Measurements from ENCODE around the gene FOXN3. TPM values are rescaled to one million over a fixed set of nuclear protein-coding genes. Genes with fewer than 3 reads are reported as not detected.

FOXN3 gene
- total and polyA plus RNA-seq, 2 experiments from 2014 or later: 98.9 to 167 TPM

DNA sequence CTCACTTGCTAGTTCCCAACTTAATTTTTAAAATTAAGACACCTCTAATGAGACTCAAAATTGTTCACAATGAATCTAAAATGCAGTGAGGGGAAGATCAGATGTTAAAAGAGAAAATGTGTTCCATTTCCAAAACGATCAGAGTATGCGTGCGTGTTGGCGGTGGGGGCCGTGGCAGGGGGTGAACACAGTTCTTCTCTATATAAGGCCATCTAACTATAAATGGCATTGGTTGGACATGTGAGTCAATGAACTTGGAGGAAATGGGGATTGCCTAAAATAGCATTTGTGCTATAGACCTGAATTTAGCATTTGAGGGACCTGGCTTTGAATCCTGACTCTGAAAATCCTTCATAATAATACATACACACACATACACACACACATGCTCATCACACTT, 149.4 kb downstream of the FOXN3 start:
- peaks cover 51% of the 10 kb centered on the region for H3K4me1 ChIP-seq (ENCODE audit: insufficient read depth)
- no peak overlapping the region for H3K27ac ChIP-seq (ENCODE audit: low read depth)
- Mint-ChIP-seq H3K4me1 (peaks cover 66% of the 10 kb centered on the region), H3K27me3 (ENCODE audit: insufficient read depth, low read depth, poor library complexity) (peaks cover 7% of the 10 kb centered on the region), H3K36me3 (ENCODE audit: low read depth) (peaks cover 18% of the 10 kb centered on the region; the same call in 2 of the 3 replicates), H3K27ac (0 out of 2 replicates have a peak overlapping the region, but pooled peaks have one; percentile 9), H3K4me3 (no peak overlapping the region; the same call in 2 of the 3 replicates), H3K9me3 (no peaks in the 10 kb centered on the region)
- H4K20me1 ChIP-seq (replicated peaks; ENCODE audit: insufficient read depth): peaks cover 49% of the 10 kb centered on the region
- peak overlapping the region; percentile 68 for H3K4me2 ChIP-seq
- ATAC-seq: no peak
- peaks cover 100% of the 10 kb centered on the region for H3K79me2 ChIP-seq (replicated peaks; ENCODE audit: insufficient read depth)
- no peak for DNase-seq (ENCODE audit: low spot score)
- no peaks in the 10 kb centered on the region for H3K9me2 ChIP-seq (ENCODE audit: insufficient read depth)
- H3K4me3 ChIP-seq: no peak overlapping the region
- no peaks in the 10 kb centered on the region; the same call in 1 of the 2 replicates for H3F3A ChIP-seq (replicated peaks; ENCODE audit: low read depth)
- H3K27me3 ChIP-seq (ENCODE audit: insufficient read depth): no peaks in the 10 kb centered on the region
- H2AFZ ChIP-seq: no peak overlapping the region
- TF ChIP-seq EZH2phosphoT487 (IDR thresholded peaks at IDR 0.05; ENCODE audit: unreplicated experiment) (no peak), POLR2AphosphoS5 (IDR thresholded peaks at IDR 0.05; ENCODE audit: low read depth) (no peak), ZNF462 (CRISPR knock-in tag; IDR thresholded peaks at IDR 0.05) (no peak), JUNB (IDR thresholded peaks at IDR 0.05; ENCODE audit: unreplicated experiment) (no peak), EZH2 (IDR thresholded peaks at IDR 0.05; ENCODE audit: low read depth, unreplicated experiment) (no peak), ZNF331 (CRISPR knock-in tag; IDR thresholded peaks at IDR 0.05; ENCODE audit: low read depth) (no peak), ZNF114 (CRISPR knock-in tag; IDR thresholded peaks at IDR 0.05) (no peak), STAT1 (IDR thresholded peaks at IDR 0.05; ENCODE audit: unreplicated experiment) (no peak), NANOG (IDR thresholded peaks at IDR 0.05; ENCODE audit: borderline replicate concordance) (no peak)
- TF ChIP-seq, protein P1, sequence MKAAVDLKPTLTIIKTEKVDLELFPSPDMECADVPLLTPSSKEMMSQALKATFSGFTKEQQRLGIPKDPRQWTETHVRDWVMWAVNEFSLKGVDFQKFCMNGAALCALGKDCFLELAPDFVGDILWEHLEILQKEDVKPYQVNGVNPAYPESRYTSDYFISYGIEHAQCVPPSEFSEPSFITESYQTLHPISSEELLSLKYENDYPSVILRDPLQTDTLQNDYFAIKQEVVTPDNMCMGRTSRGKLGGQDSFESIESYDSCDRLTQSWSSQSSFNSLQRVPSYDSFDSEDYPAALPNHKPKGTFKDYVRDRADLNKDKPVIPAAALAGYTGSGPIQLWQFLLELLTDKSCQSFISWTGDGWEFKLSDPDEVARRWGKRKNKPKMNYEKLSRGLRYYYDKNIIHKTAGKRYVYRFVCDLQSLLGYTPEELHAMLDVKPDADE (IDR thresholded peaks at IDR 0.05): no peak
- TF ChIP-seq, protein P2, sequence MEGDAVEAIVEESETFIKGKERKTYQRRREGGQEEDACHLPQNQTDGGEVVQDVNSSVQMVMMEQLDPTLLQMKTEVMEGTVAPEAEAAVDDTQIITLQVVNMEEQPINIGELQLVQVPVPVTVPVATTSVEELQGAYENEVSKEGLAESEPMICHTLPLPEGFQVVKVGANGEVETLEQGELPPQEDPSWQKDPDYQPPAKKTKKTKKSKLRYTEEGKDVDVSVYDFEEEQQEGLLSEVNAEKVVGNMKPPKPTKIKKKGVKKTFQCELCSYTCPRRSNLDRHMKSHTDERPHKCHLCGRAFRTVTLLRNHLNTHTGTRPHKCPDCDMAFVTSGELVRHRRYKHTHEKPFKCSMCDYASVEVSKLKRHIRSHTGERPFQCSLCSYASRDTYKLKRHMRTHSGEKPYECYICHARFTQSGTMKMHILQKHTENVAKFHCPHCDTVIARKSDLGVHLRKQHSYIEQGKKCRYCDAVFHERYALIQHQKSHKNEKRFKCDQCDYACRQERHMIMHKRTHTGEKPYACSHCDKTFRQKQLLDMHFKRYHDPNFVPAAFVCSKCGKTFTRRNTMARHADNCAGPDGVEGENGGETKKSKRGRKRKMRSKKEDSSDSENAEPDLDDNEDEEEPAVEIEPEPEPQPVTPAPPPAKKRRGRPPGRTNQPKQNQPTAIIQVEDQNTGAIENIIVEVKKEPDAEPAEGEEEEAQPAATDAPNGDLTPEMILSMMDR (conservative IDR thresholded peaks at IDR 0.05; ENCODE audit: low read depth in 2 of 2): no peak
- TF ChIP-seq, protein P3, sequence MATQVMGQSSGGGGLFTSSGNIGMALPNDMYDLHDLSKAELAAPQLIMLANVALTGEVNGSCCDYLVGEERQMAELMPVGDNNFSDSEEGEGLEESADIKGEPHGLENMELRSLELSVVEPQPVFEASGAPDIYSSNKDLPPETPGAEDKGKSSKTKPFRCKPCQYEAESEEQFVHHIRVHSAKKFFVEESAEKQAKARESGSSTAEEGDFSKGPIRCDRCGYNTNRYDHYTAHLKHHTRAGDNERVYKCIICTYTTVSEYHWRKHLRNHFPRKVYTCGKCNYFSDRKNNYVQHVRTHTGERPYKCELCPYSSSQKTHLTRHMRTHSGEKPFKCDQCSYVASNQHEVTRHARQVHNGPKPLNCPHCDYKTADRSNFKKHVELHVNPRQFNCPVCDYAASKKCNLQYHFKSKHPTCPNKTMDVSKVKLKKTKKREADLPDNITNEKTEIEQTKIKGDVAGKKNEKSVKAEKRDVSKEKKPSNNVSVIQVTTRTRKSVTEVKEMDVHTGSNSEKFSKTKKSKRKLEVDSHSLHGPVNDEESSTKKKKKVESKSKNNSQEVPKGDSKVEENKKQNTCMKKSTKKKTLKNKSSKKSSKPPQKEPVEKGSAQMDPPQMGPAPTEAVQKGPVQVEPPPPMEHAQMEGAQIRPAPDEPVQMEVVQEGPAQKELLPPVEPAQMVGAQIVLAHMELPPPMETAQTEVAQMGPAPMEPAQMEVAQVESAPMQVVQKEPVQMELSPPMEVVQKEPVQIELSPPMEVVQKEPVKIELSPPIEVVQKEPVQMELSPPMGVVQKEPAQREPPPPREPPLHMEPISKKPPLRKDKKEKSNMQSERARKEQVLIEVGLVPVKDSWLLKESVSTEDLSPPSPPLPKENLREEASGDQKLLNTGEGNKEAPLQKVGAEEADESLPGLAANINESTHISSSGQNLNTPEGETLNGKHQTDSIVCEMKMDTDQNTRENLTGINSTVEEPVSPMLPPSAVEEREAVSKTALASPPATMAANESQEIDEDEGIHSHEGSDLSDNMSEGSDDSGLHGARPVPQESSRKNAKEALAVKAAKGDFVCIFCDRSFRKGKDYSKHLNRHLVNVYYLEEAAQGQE (IDR thresholded peaks at IDR 0.05; ENCODE audit: unreplicated experiment): no peak
- no peaks in the 10 kb centered on the region for H3K36me3 ChIP-seq (ENCODE audit: insufficient read depth)

Data from GM23338 (cell line).